ENCODE measurements around the gene SPATA21.

DNA sequence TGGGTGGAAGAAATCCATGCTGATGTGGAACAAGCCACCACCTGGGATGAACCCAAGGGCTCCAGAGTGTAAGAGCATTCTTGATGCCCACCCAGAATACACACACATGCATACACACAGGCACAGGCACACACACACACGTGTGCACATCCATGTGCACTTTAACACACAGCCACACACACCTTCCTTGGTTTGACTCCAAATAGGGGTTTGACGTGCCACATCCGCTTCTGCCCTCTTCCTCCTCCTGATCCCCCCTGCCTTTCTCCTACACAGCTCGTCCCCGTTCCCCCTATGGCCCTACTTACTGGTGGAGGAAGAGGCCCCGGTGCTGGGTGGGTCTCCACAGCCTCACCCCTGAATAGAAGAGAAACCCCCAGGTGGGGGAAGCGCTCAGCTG, 16.0 kb downstream of the SPATA21 start:
- TF ChIP-seq, protein P1, sequence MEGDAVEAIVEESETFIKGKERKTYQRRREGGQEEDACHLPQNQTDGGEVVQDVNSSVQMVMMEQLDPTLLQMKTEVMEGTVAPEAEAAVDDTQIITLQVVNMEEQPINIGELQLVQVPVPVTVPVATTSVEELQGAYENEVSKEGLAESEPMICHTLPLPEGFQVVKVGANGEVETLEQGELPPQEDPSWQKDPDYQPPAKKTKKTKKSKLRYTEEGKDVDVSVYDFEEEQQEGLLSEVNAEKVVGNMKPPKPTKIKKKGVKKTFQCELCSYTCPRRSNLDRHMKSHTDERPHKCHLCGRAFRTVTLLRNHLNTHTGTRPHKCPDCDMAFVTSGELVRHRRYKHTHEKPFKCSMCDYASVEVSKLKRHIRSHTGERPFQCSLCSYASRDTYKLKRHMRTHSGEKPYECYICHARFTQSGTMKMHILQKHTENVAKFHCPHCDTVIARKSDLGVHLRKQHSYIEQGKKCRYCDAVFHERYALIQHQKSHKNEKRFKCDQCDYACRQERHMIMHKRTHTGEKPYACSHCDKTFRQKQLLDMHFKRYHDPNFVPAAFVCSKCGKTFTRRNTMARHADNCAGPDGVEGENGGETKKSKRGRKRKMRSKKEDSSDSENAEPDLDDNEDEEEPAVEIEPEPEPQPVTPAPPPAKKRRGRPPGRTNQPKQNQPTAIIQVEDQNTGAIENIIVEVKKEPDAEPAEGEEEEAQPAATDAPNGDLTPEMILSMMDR (IDR thresholded peaks at IDR 0.05; ENCODE audit: insufficient read depth, low read depth, low read length), result no peak
- TF ChIP-seq EZH2 (IDR thresholded peaks at IDR 0.05; ENCODE audit: insufficient read depth, low read length), result no peak
